GM12878 (cell line): ENCODE results near the gene SYS1. TPM values are rescaled to one million over a fixed set of nuclear protein-coding genes. Genes with fewer than 3 reads are reported as not detected.

ENCODE experiments used
- ATAC-seq: fragments of 200-7000 bp; cut with Tn5 transposase; 3 replicates; pipeline ENCODE4 v1.9.1; 2020; ENCODE audit warnings: mild to moderate bottlenecking, moderate library complexity
- BruUV-seq: library from RNA; stranded (reverse); fragments of 400-500 nt; replicated peaks from 2 replicates; lab custom pipeline; 2021; lab: Mats Ljungman, UMichigan
- CTCF ChIA-PET: fragments of 300-600 bp; sonication (Branson Sonifier 250); formaldehyde crosslinking; extraction: SDS; loops from one replicate; lab custom pipeline; 2021; ENCODE audit warnings: inconsistent platforms; lab: Yijun Ruan, JAX
- POLR2A ChIA-PET: fragments of 350-600 bp; formaldehyde crosslinking; extraction: SDS; loops from one replicate; lab custom pipeline; 2021; ENCODE audit warnings: inconsistent platforms; lab: Charles Lee
- RAD21 ChIA-PET: fragments of 300-600 bp; sonication (Branson Sonifier 250); formaldehyde crosslinking; loops from one replicate; lab custom pipeline; 2023; ENCODE audit warnings: antibody characterized with exemption; ENCODE audit not compliant: unreplicated experiment; lab: Charles Lee
- SMC1A ChIA-PET: fragments of 300-600 bp; sonication (Branson Sonifier 250); formaldehyde crosslinking; loops from one replicate; lab custom pipeline; 2023; ENCODE audit not compliant: unreplicated experiment, uncharacterized antibody; lab: Charles Lee
- DNase-seq: peaks from one replicate; pipeline ENCODE4 v3.0.0-alpha.2; 2011; ENCODE audit warnings: low read depth, low spot score
- FAIRE-seq: peaks from 3 replicates; lab custom pipeline; 2011; peaks lifted over from hg19 to GRCh38; lab: Jason Lieb, UNC
- H2AFZ ChIP-seq: 2 replicates; pipeline ENCODE4 v1.6.0; 2011; ENCODE audit warnings: low read depth, low read length, control low read depth; ENCODE audit not compliant: control insufficient read depth
- H3K27ac ChIP-seq: 2 replicates; pipeline ENCODE4 v1.5.1; 2011; ENCODE audit warnings: control low read depth; ENCODE audit not compliant: control insufficient read depth, insufficient read depth
- H3K27me3 ChIP-seq, 2 experiments: replicated peaks in 1 of 2; 2 replicates each; pipeline versions ENCODE4 v1.6.0 to v1.6.1; 2011; ENCODE audit warnings: low read length in 1 of 2; ENCODE audit not compliant: control insufficient read depth in 2 of 2, insufficient read depth in 2 of 2
- H3K36me3 ChIP-seq, 2 experiments: 2 replicates each; pipeline ENCODE4 v1.5.1; 2011; ENCODE audit warnings: low read length in 1 of 2; ENCODE audit not compliant: control insufficient read depth in 2 of 2, insufficient read depth in 2 of 2
- H3K4me1 ChIP-seq: 2 replicates; pipeline ENCODE4 v1.6.1; 2011; ENCODE audit warnings: mild to moderate bottlenecking, low read length, moderate library complexity, mixed read lengths; ENCODE audit not compliant: control insufficient read depth, insufficient read depth
- H3K4me2 ChIP-seq: 2 replicates; pipeline ENCODE4 v1.6.0; 2011; ENCODE audit warnings: control low read depth; ENCODE audit not compliant: control insufficient read depth, insufficient read depth
- H3K4me3 ChIP-seq: fragments of 200-600 bp; sonication (generic); 2 replicates; pipeline ENCODE4 v1.5.1; 2016
- H3K79me2 ChIP-seq: 2 replicates; pipeline ENCODE4 v1.6.0; 2011; ENCODE audit warnings: low read length; ENCODE audit not compliant: control insufficient read depth, insufficient read depth
- H3K9ac ChIP-seq: 2 replicates; pipeline ENCODE4 v1.8.0; 2011; ENCODE audit warnings: low read length, control low read depth, mixed read lengths; ENCODE audit not compliant: control insufficient read depth, insufficient read depth
- H3K9me3 ChIP-seq: replicated peaks from 3 replicates; pipeline ENCODE4 v1.5.1; 2011; ENCODE audit warnings: mild to moderate bottlenecking, low read length; ENCODE audit not compliant: control insufficient read depth, insufficient read depth
- H4K20me1 ChIP-seq: 2 replicates; pipeline ENCODE4 v1.6.0; 2011; ENCODE audit not compliant: control insufficient read depth, insufficient read depth
- ATF3 ChIP-seq: IDR thresholded peaks from 2 replicates; pipeline ENCODE4 v1.6.1; 2011; ENCODE audit warnings: low read depth, mild to moderate bottlenecking, low read length, moderate library complexity, borderline replicate concordance; ENCODE audit errors: extremely low read depth
- BMI1 ChIP-seq: fragments of 450-650 bp; IDR thresholded peaks from 2 replicates; pipeline ENCODE4 v1.6.1; 2016; ENCODE audit warnings: mild to moderate bottlenecking, moderate library complexity, borderline replicate concordance
- CHD2 ChIP-seq: IDR thresholded peaks from 2 replicates; pipeline ENCODE4 v1.6.1; 2011; ENCODE audit warnings: low read depth, low read length, improper control_type of control experiment, borderline replicate concordance
- CTCF ChIP-seq, 3 experiments: IDR thresholded peaks in 2 of 3; conservative IDR thresholded peaks in 1 of 3; 2 replicates each; pipeline ENCODE4 v1.5.1; 2011; ENCODE audit warnings: low read depth in 3 of 3, low read length in 3 of 3, mild to moderate bottlenecking in 3 of 3, control low read depth in 2 of 3, moderate library complexity in 2 of 3, inconsistent platforms in 1 of 3, mixed read lengths in 1 of 3; ENCODE audit not compliant: control insufficient read depth in 2 of 3, insufficient read depth in 1 of 3; ENCODE audit errors: extremely low read depth in 1 of 3
- FOXK2 ChIP-seq: fragments of 450-650 bp; IDR thresholded peaks from 2 replicates; pipeline ENCODE4 v1.6.1; 2017; ENCODE audit warnings: mild to moderate bottlenecking, moderate library complexity
- JUNB ChIP-seq: IDR thresholded peaks from 2 replicates; pipeline ENCODE4 v1.6.1; 2016; ENCODE audit warnings: antibody characterized with exemption, mild to moderate bottlenecking
- MLLT1 ChIP-seq: fragments of 450-650 bp; IDR thresholded peaks from 2 replicates; pipeline ENCODE4 v1.6.1; 2016; ENCODE audit warnings: mild to moderate bottlenecking
- MXI1 ChIP-seq: fragments of 150-350 bp; IDR thresholded peaks from 2 replicates; pipeline ENCODE4 v1.6.1; 2011; ENCODE audit warnings: low read depth, mild to moderate bottlenecking, inconsistent platforms, low read length, improper control_type of control experiment
- NFXL1 ChIP-seq: fragments of 450-650 bp; IDR thresholded peaks from 2 replicates; pipeline ENCODE4 v1.6.1; 2017; ENCODE audit warnings: antibody characterized with exemption, mild to moderate bottlenecking, borderline replicate concordance
- PAX5 ChIP-seq: IDR thresholded peaks from 2 replicates; pipeline ENCODE4 v1.6.1; 2011; ENCODE audit warnings: low read depth, low read length, borderline replicate concordance
- TAF1 ChIP-seq: IDR thresholded peaks from 2 replicates; pipeline ENCODE4 v1.6.1; 2011; ENCODE audit warnings: mild to moderate bottlenecking, low read depth, low read length, borderline replicate concordance
- TARDBP ChIP-seq: IDR thresholded peaks from 2 replicates; pipeline ENCODE4 v1.6.1; 2016; ENCODE audit warnings: borderline replicate concordance
- TCF3 ChIP-seq: IDR thresholded peaks from 2 replicates; pipeline ENCODE4 v1.6.1; 2012; ENCODE audit warnings: low read depth, mild to moderate bottlenecking, low read length, borderline replicate concordance; ENCODE audit not compliant: insufficient read depth
- USF1 ChIP-seq: IDR thresholded peaks from 2 replicates; pipeline ENCODE4 v1.6.1; 2011; ENCODE audit warnings: borderline replicate concordance, low read depth, mild to moderate bottlenecking, moderate library complexity, mixed read lengths, low read length; ENCODE audit not compliant: insufficient read depth; ENCODE audit errors: extremely low read length
- ZNF384 ChIP-seq: IDR thresholded peaks from 2 replicates; pipeline ENCODE4 v1.6.1; 2012; ENCODE audit warnings: low read depth, mild to moderate bottlenecking, low read length, improper control_type of control experiment, borderline replicate concordance
- ZZZ3 ChIP-seq: IDR thresholded peaks from 2 replicates; pipeline ENCODE4 v1.6.1; 2011; ENCODE audit warnings: low read depth; ENCODE audit not compliant: control insufficient read depth, insufficient read length
- WGBS: methylation state at CpG from one replicate; pipeline ENCODE4 v1.1.6; 2016; ENCODE audit warnings: low lambda C conversion rate; ENCODE audit not compliant: insufficient replicate concordance, insufficient coverage; ENCODE audit errors: missing lambda C conversion rate; 5-methylcytosine and 5-hydroxymethylcytosine counted together
- in situ Hi-C: fragments of 300-500 bp; cut with MboI; formaldehyde crosslinking; loops from 9 replicates; pipeline ENCODE4 v1.14.3; 2018; ENCODE audit warnings: mixed read lengths
- intact Hi-C: fragments of 100-400 bp; cut with micrococcal nuclease; formaldehyde crosslinking; loops from one replicate; pipeline ENCODE4 v1.14.2; 2022; ENCODE audit not compliant: unreplicated experiment
- polyA plus RNA-seq, 11 experiments: library from polyadenylated mRNA; depleted of rRNA in 4 of 11; unstranded in 6 of 11; stranded (reverse) in 5 of 11; fragments of >200 nt; fragmentation: Nextera tagmentation in 4 of 11; fragmentation: Illumina TruSeq in 1 of 11; extraction: Ambion mirVana in 4 of 11; extraction: Trizol in 1 of 11; gene quantifications; 1 replicate in 1 of 11; 2 replicates in 10 of 11; pipeline versions ENCODE4 v1.2.1 to v1.2.3, GENCODE V29; 2011 to 2016; ENCODE audit warnings: inconsistent platforms in 2 of 11, missing spikeins in 2 of 11, low read depth in 1 of 11
- total RNA-seq, 4 experiments: library from RNA; depleted of rRNA in 3 of 4; stranded (reverse); fragments of >200 nt in 3 of 4; fragmentation: Illumina TruSeq in 1 of 4; extraction: Trizol in 1 of 4; gene quantifications; 2 replicates each; pipeline versions ENCODE4 v1.2.1 to v1.2.3, GENCODE V29; 2013 to 2021

The SYS1 gene
- total and polyA plus RNA-seq, 10 of the 15 experiments (the other 5 are each of a cell fraction or from before 2014, with no cell fraction given), result 5.1 to 22.6 (median 9.3) TPM

GRCh38 chr20:45339084-45339483 is 23.9 kb upstream of the SYS1 start:
- peaks cover under 1% of the 10 kb centered on the region; the same call in 1 of the 2 replicates for H4K20me1 ChIP-seq
- ChIA-PET CTCF (interaction anchor here (1.5 kb wide), 1 partner anchor 432 kb away, joined by 4 read pairs; no protein-coding TSS in a partner anchor), RAD21 (no interaction called here), POLR2A (no interaction called here), SMC1A (interaction anchor here (0.9 to 1.1 kb wide), 2 partner anchors 8 to 432 kb away, joined by 3 to 4 read pairs; no protein-coding TSS in a partner anchor)
- H3K4me3 ChIP-seq, result no peak overlapping the region
- no peaks in the 10 kb centered on the region for H3K27me3 ChIP-seq
- no peak for FAIRE-seq
- no peaks in the 10 kb centered on the region for H3K36me3 ChIP-seq
- TF ChIP-seq USF1, result no peak
- TF ChIP-seq ATF3, result no peak
- no peak for TF ChIP-seq BMI1
- TF ChIP-seq MXI1, result no peak
- TF ChIP-seq ZZZ3, result no peak
- TF ChIP-seq NFXL1, result no peak
- TF ChIP-seq FOXK2, result no peak
- no peak for TF ChIP-seq MLLT1
- no peak for TF ChIP-seq CTCF (IDR thresholded peaks at IDR 0.05 in 2 of 3, conservative IDR thresholded peaks at IDR 0.05 in 1 of 3; ENCODE audit: control insufficient read depth in 2 of 3, extremely low read depth in 1 of 3, insufficient read depth in 1 of 3, low read depth in 3 of 3, low read length in 3 of 3)
- TF ChIP-seq TCF3, result no peak
- no peak for TF ChIP-seq TARDBP
- no peak for TF ChIP-seq ZNF384
- no peak for TF ChIP-seq TAF1
- no peak for TF ChIP-seq JUNB
- no peak for TF ChIP-seq CHD2
- TF ChIP-seq PAX5, result no peak
- H3K9ac ChIP-seq, result no peak overlapping the region
- no peak overlapping the region for H3K4me2 ChIP-seq
- no peak for DNase-seq
- H3K9me3 ChIP-seq, result no peaks in the 10 kb centered on the region
- intact Hi-C loops, result no loop called here
- BruUV-seq, result no TSS peak
- no peaks in the 10 kb centered on the region for H3K79me2 ChIP-seq
- 9% methylated on average over 6 of the region's 6 CpGs for whole genome bisulfite sequencing
- H3K4me1 ChIP-seq, result no peaks in the 10 kb centered on the region
- in situ Hi-C loops, result no loop called here
- H2AFZ ChIP-seq, result no peak overlapping the region
- ATAC-seq, result no peak
- H3K27ac ChIP-seq, result no peak overlapping the region
